Measurements from ENCODE around the gene RAF1. TPM values are rescaled to one million over a fixed set of nuclear protein-coding genes. Genes with fewer than 3 reads are reported as not detected.

The RAF1 gene
- total and polyA plus RNA-seq, 9 of the 15 experiments (the other 6 are each of a cell fraction or from before 2014, with no cell fraction given), result 28.0 to 183 (median 85.6) TPM

DNA sequence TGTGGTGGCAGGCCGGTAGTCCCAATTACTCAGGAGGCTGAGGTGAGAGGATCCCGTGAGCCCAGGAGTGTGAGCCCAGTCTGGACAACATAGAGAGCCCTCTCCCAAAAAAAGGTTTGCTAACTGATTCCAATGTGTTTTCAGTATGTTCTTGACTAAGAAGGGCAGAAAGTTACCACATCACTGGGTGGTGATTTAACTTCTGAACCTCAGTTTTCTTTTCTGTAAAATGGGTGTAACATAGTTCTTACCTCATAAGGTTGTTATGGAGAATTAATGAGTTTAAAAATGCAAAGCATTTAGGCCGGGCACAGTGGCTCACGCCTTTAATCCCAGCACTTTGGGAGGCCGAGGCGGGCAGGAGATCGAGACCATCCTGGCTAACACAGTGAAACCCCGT lies 28.5 kb upstream of the RAF1 start (continued):
- TF ChIP-seq FOXJ3 (CRISPR knock-in tag; IDR thresholded peaks at IDR 0.05) (no peak), ESRRB (CRISPR knock-in tag; IDR thresholded peaks at IDR 0.05; ENCODE audit: borderline replicate concordance) (no peak), GATAD2A (IDR thresholded peaks at IDR 0.05) (no peak), PHB (CRISPR knock-in tag; IDR thresholded peaks at IDR 0.05) (no peak)
- TF ChIP-seq, protein P1, sequence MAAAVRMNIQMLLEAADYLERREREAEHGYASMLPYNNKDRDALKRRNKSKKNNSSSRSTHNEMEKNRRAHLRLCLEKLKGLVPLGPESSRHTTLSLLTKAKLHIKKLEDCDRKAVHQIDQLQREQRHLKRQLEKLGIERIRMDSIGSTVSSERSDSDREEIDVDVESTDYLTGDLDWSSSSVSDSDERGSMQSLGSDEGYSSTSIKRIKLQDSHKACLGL (CRISPR knock-in tag; IDR thresholded peaks at IDR 0.05; ENCODE audit: borderline replicate concordance, poor library complexity, severe bottlenecking), result no peak

GRCh38 chr3:12689997-12690711 lies 26.2 kb upstream of the RAF1 start:
- Histone ChIP-seq H2AFZ (ENCODE audit: low read depth, low read length) (no peak overlapping the region; the same call in 1 of the 2 replicates), H3K4me3 (no peak overlapping the region), H3K27ac (ENCODE audit: extremely low read depth, low read depth, low read length) (no peak overlapping the region), H3K9ac (ENCODE audit: insufficient read depth in 1 of 2, low read depth in 2 of 2, low read length in 2 of 2) (no peak overlapping the region), H3K27me3 (ENCODE audit: control insufficient read depth in 2 of 2, insufficient read depth in 2 of 2, low read length in 2 of 2) (no peaks in the 10 kb centered on the region), H3K36me3 (ENCODE audit: control insufficient read depth, insufficient read depth, low read length) (no peaks in the 10 kb centered on the region), H3K9me1 (ENCODE audit: control insufficient read depth, insufficient read depth, low read length) (no peaks in the 10 kb centered on the region), H3K79me2 (ENCODE audit: control insufficient read depth, insufficient read depth, low read length) (no peaks in the 10 kb centered on the region), H3K4me2 (ENCODE audit: insufficient read depth, low read length) (no peak overlapping the region), H3K4me1 (replicated peaks in 1 of 2; ENCODE audit: control insufficient read depth in 2 of 2, insufficient read depth in 2 of 2, low read length in 2 of 2) (peaks cover 5 to 13% of the 10 kb centered on the region in 2 experiments; a peak in 3 of 5 replicates), H3K9me3 (replicated peaks; ENCODE audit: control insufficient read depth, insufficient read depth, low read depth, low read length) (no peaks in the 10 kb centered on the region), H4K20me1 (replicated peaks; ENCODE audit: control insufficient read depth, insufficient read depth, low read length) (no peaks in the 10 kb centered on the region)
- POLR2A ChIA-PET, result interaction anchor here (1.3 kb wide), 1 partner anchor 11 kb away, joined by 3 read pairs; no protein-coding TSS in a partner anchor
- no TSS peak for BruUV-seq (replicated peaks)
- intact Hi-C loops (cut with micrococcal nuclease) (no loop called here), in situ Hi-C loops (cut with MboI) (no loop called here)
- CTCF ChIA-PET (ENCODE audit: low intra/inter-chr PET ratio), result interaction anchor here (0.9 kb wide), 1 partner anchor 202 kb away, joined by 3 read pairs; no protein-coding TSS in a partner anchor
- TF ChIP-seq, protein P2, sequence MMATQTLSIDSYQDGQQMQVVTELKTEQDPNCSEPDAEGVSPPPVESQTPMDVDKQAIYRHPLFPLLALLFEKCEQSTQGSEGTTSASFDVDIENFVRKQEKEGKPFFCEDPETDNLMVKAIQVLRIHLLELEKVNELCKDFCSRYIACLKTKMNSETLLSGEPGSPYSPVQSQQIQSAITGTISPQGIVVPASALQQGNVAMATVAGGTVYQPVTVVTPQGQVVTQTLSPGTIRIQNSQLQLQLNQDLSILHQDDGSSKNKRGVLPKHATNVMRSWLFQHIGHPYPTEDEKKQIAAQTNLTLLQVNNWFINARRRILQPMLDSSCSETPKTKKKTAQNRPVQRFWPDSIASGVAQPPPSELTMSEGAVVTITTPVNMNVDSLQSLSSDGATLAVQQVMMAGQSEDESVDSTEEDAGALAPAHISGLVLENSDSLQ (IDR thresholded peaks at IDR 0.05), result peak; percentile 87
- no peak for TF ChIP-seq ESRRB (CRISPR knock-in tag; IDR thresholded peaks at IDR 0.05; ENCODE audit: borderline replicate concordance)
- no peak for TF ChIP-seq GABPB1 (CRISPR knock-in tag; IDR thresholded peaks at IDR 0.05)
- DNase-seq (ENCODE audit: extremely low read depth in 1 of 4, low spot score in 3 of 4) (no peak), ATAC-seq (peak; percentile 13; the same call in 2 of the 3 replicates), FAIRE-seq (no peak)
- 35% methylated on average over 11 of the region's 11 CpGs for WGBS (ENCODE audit: insufficient coverage, low coverage, missing lambda C conversion rate)

Measured in K562 (cell line).